WTC11 (cell line): ENCODE results near the gene CRKL.

Experiments
- CTCF ChIP-seq: fragments of 200-600 bp; IDR thresholded peaks from 2 replicates; pipeline ENCODE4 v1.8.0; 2022; ENCODE audit warnings: antibody characterized with exemption
- E2F1 ChIP-seq: sonication (generic); formaldehyde crosslinking; IDR thresholded peaks from 2 replicates; pipeline ENCODE4 v1.8.0; 2022; ENCODE audit warnings: mild to moderate bottlenecking, missing genetic modification reagents
- ESRRA ChIP-seq: sonication (generic); formaldehyde crosslinking; IDR thresholded peaks from 2 replicates; pipeline ENCODE4 v1.8.1; 2022; ENCODE audit warnings: mild to moderate bottlenecking, missing genetic modification reagents, borderline replicate concordance
- FOXJ3 ChIP-seq: sonication (generic); formaldehyde crosslinking; IDR thresholded peaks from 2 replicates; pipeline ENCODE4 v1.9.0; 2021; ENCODE audit warnings: missing genetic modification reagents, mild to moderate bottlenecking, borderline replicate concordance
- PRDM15 ChIP-seq: sonication (generic); formaldehyde crosslinking; IDR thresholded peaks from 2 replicates; pipeline ENCODE4 v1.8.0; 2022; ENCODE audit warnings: missing genetic modification reagents
- TEAD1 ChIP-seq: sonication (generic); formaldehyde crosslinking; IDR thresholded peaks from 2 replicates; pipeline ENCODE4 v1.8.0; 2022; ENCODE audit warnings: mild to moderate bottlenecking, missing genetic modification reagents
- USF1 ChIP-seq: sonication (generic); formaldehyde crosslinking; IDR thresholded peaks from 2 replicates; pipeline ENCODE4 v1.8.0; 2022; ENCODE audit warnings: mild to moderate bottlenecking, missing genetic modification reagents

GRCh38 chr22:20946080-20946986 lies 29.1 kb downstream of the CRKL start:
- TF ChIP-seq CTCF (no peak), ESRRA (CRISPR knock-in tag) (no peak), E2F1 (CRISPR knock-in tag) (no peak), PRDM15 (CRISPR knock-in tag) (no peak), TEAD1 (CRISPR knock-in tag) (no peak), USF1 (no peak), FOXJ3 (CRISPR knock-in tag) (no peak)
